Common myeloid progenitor, CD34-positive (primary cell): Measurements from ENCODE around the gene MYLIP.

ENCODE experiments used
- CTCF ChIA-PET: fragments of 350-600 bp; sonication (Branson Sonifier 250); formaldehyde crosslinking; loops from one replicate; lab custom pipeline; 2021; ENCODE audit warnings: antibody characterized with exemption; lab: Charles Lee
- POLR2A ChIA-PET: fragments of 350-600 bp; sonication (Branson Sonifier 250); formaldehyde crosslinking; loops from one replicate; lab custom pipeline; 2021; ENCODE audit warnings: antibody characterized with exemption; lab: Charles Lee
- DNase-seq, 3 donors: peaks; one replicate each; pipeline versions ENCODE4 v3.0.0 to v3.0.0-alpha.2; 2013
- H3K27ac ChIP-seq, 2 experiments: 1 replicate in 1 of 2; 2 replicates in 1 of 2; pipeline ENCODE4 v1.7.0; 2013; ENCODE audit warnings: inconsistent platforms in 2 of 2, low read length in 2 of 2, mild to moderate bottlenecking in 2 of 2, low read depth in 1 of 2, moderate library complexity in 1 of 2; ENCODE audit not compliant: severe bottlenecking in 2 of 2, insufficient read depth in 1 of 2, poor library complexity in 1 of 2
- H3K27me3 ChIP-seq, 5 experiments: replicated peaks in 2 of 5; 1 replicate in 3 of 5; 2 replicates in 2 of 5; pipeline versions ENCODE4 v1.6.1 to v1.7.0; 2013; ENCODE audit warnings: low read length in 4 of 5, mild to moderate bottlenecking in 2 of 5, moderate library complexity in 2 of 5, inconsistent platforms in 1 of 5; ENCODE audit not compliant: insufficient read depth in 5 of 5, control insufficient read depth in 4 of 5
- H3K36me3 ChIP-seq, 4 experiments: 1 replicate in 2 of 4; 2 replicates in 2 of 4; pipeline versions ENCODE4 v1.6.1 to v1.7.0; 2013; ENCODE audit warnings: low read length in 3 of 4, control low read depth in 1 of 4, mild to moderate bottlenecking in 1 of 4; ENCODE audit not compliant: control insufficient read depth in 4 of 4, insufficient read depth in 4 of 4
- H3K4me1 ChIP-seq, 4 experiments: 1 replicate in 3 of 4; 2 replicates in 1 of 4; pipeline versions ENCODE4 v1.6.1 to v1.7.1; 2013; ENCODE audit warnings: low read length in 3 of 4, mild to moderate bottlenecking in 3 of 4, control low read depth in 1 of 4, inconsistent platforms in 1 of 4, moderate library complexity in 1 of 4; ENCODE audit not compliant: control insufficient read depth in 4 of 4, insufficient read depth in 4 of 4; ENCODE audit errors: control extremely low read depth in 1 of 4
- H3K4me3 ChIP-seq, 7 experiments: 1 replicate in 4 of 7; 2 replicates in 3 of 7; pipeline versions ENCODE4 v1.5.1 to v1.7.0; 2013; ENCODE audit warnings: mild to moderate bottlenecking in 7 of 7, low read length in 6 of 7, moderate library complexity in 6 of 7, inconsistent platforms in 2 of 7, low read depth in 2 of 7, control low read depth in 1 of 7; ENCODE audit not compliant: insufficient read depth in 4 of 7, control insufficient read depth in 1 of 7; ENCODE audit errors: extremely low read depth in 1 of 7
- H3K9me3 ChIP-seq, 5 experiments: 1 replicate in 4 of 5; 2 replicates in 1 of 5; pipeline versions ENCODE4 v1.6.1 to v1.7.1; 2013; ENCODE audit warnings: low read length in 4 of 5, mild to moderate bottlenecking in 2 of 5, inconsistent platforms in 1 of 5, low read depth in 1 of 5, moderate library complexity in 1 of 5; ENCODE audit not compliant: control insufficient read depth in 4 of 5, insufficient read depth in 2 of 5; ENCODE audit errors: control extremely low read depth in 1 of 5
- WGBS: methylation state at CpG from one replicate; pipeline ENCODE4 v1.1.5; 2013; ENCODE audit not compliant: insufficient coverage; 5-methylcytosine and 5-hydroxymethylcytosine counted together

MYLIP gene

GRCh38 chr6:16130437-16130891, 1.6 kb downstream of the MYLIP start:
- 23% methylated on average over 8 of the region's 8 CpGs for WGBS
- Histone ChIP-seq H3K4me1 (peaks cover 25 to 48% (median 43%) of the 10 kb centered on the region in 4 experiments), H3K27ac (peak overlapping the region; percentile 4 to 83), H3K9me3 (no peaks in the 10 kb centered on the region), H3K4me3 (peak overlapping the region in 6 of 7 experiments; percentile 73 to 97 (median 88)), H3K36me3 (peaks cover 0 to 18% (median under 1%) of the 10 kb centered on the region in 4 experiments), H3K27me3 (no peaks in the 10 kb centered on the region)
- POLR2A ChIA-PET, result interaction anchor here (1.1 to 2.2 kb wide), 3 partner anchors 49 to 468 kb away, joined by 4 to 7 read pairs (median 6); partner anchors contain the start of gene DTNBP1
- CTCF ChIA-PET, result interaction anchor here (1.0 to 2.2 kb wide), 6 partner anchors 9 to 439 kb away, joined by 3 to 9 read pairs (median 4); no protein-coding TSS in a partner anchor
- DNase-seq, result peak in 2 of 3 donors; percentile 10 to 11

- POLR2A ChIA-PET, result interaction anchor here (1.1 to 2.2 kb wide), 2 partner anchors 49 to 468 kb away, joined by 4 to 6 read pairs; partner anchors contain the start of gene DTNBP1
- peaks cover 0 to 18% (median under 1%) of the 10 kb centered on the region in 4 experiments for H3K36me3 ChIP-seq
- CTCF ChIA-PET, result interaction anchor here (1.0 to 2.2 kb wide), 6 partner anchors 10 to 440 kb away, joined by 3 to 9 read pairs (median 4); no protein-coding TSS in a partner anchor
Observed at GRCh38 chr6:16130932-16131387, 2.1 kb downstream of the MYLIP start.

GRCh38 chr6:16132909-16133308, 4.0 kb downstream of the MYLIP start:
- CTCF ChIA-PET, result interaction anchor here (1.3 to 1.6 kb wide), 4 partner anchors 10 to 432 kb away, joined by 4 to 5 read pairs (median 5); no protein-coding TSS in a partner anchor
- DNase-seq, result no peak
- no peaks in the 10 kb centered on the region for H3K9me3 ChIP-seq
- H3K36me3 ChIP-seq, result peaks cover 0 to 18% (median under 1%) of the 10 kb centered on the region in 4 experiments
- POLR2A ChIA-PET, result no interaction called here
- H3K27ac ChIP-seq, result no peak overlapping the region
- H3K4me1 ChIP-seq, result peaks cover 35 to 64% (median 55%) of the 10 kb centered on the region in 4 experiments
- H3K27me3 ChIP-seq, result no peaks in the 10 kb centered on the region
- H3K4me3 ChIP-seq, result peak overlapping the region in 3 of 7 experiments; percentile 9 to 36 (median 21)

More at GRCh38 chr6:16130932-16131387, 2.1 kb downstream of the MYLIP start:
- peak overlapping the region; percentile 22 to 83 for H3K27ac ChIP-seq
- H3K9me3 ChIP-seq, result no peaks in the 10 kb centered on the region
- peak; percentile 84 to 94 (median 92) for DNase-seq
- WGBS, result 0% methylated on average over 1 of the region's 3 CpGs
- H3K27me3 ChIP-seq, result no peaks in the 10 kb centered on the region
- H3K4me3 ChIP-seq, result peak overlapping the region in 6 of 7 experiments; percentile 73 to 97 (median 88)
- H3K4me1 ChIP-seq, result peaks cover 25 to 48% (median 43%) of the 10 kb centered on the region in 4 experiments

- POLR2A ChIA-PET, result no interaction called here
- H3K4me1 ChIP-seq, result peaks cover 35 to 62% (median 53%) of the 10 kb centered on the region in 4 experiments
- H3K4me3 ChIP-seq, result no peak overlapping the region
- H3K27me3 ChIP-seq, result no peaks in the 10 kb centered on the region
- no peak overlapping the region for H3K27ac ChIP-seq
- H3K36me3 ChIP-seq, result peaks cover 0 to 22% (median 2%) of the 10 kb centered on the region in 4 experiments
- 50% methylated on average over 1 of the region's 1 CpG for WGBS
- no peak for DNase-seq
- CTCF ChIA-PET, result interaction anchor here (1.5 to 1.6 kb wide), 2 partner anchors 49 to 433 kb away, joined by 4 to 5 read pairs; no protein-coding TSS in a partner anchor
- H3K9me3 ChIP-seq, result no peaks in the 10 kb centered on the region
Observed at GRCh38 chr6:16134430-16134829, 5.5 kb downstream of the MYLIP start.

GRCh38 chr6:16135066-16135465, 6.2 kb downstream of the MYLIP start:
- peaks cover 34 to 58% (median 48%) of the 10 kb centered on the region in 4 experiments for H3K4me1 ChIP-seq
- H3K27ac ChIP-seq, result no peak overlapping the region
- ChIA-PET CTCF (no interaction called here), POLR2A (no interaction called here)
- no peaks in the 10 kb centered on the region for H3K27me3 ChIP-seq
- peaks cover 0 to 25% (median 2%) of the 10 kb centered on the region in 4 experiments for H3K36me3 ChIP-seq
- no peak overlapping the region for H3K4me3 ChIP-seq
- H3K9me3 ChIP-seq, result no peaks in the 10 kb centered on the region
- DNase-seq, result no peak

- no CpG with 5 or more reads among the region's 3 CpGs for WGBS
- ChIA-PET CTCF (interaction anchor here (0.9 to 2.4 kb wide), 5 partner anchors 10 to 437 kb away, joined by 3 to 7 read pairs (median 5); no protein-coding TSS in a partner anchor), POLR2A (interaction anchor here (0.9 to 2.3 kb wide), 2 partner anchors 7 to 10 kb away, joined by 3 to 10 read pairs; partner anchors contain the start of gene MYLIP)
- H3K36me3 ChIP-seq, result peaks cover 2 to 31% (median 7%) of the 10 kb centered on the region in 4 experiments
- no peaks in the 10 kb centered on the region for H3K9me3 ChIP-seq
- peaks cover 28 to 50% (median 38%) of the 10 kb centered on the region in 4 experiments for H3K4me1 ChIP-seq
- no peak overlapping the region for H3K27ac ChIP-seq
- H3K27me3 ChIP-seq, result no peaks in the 10 kb centered on the region
- DNase-seq, result peak in 1 of 3 donors; percentile 14
- no peak overlapping the region for H3K4me3 ChIP-seq
Observed at GRCh38 chr6:16136091-16136490, 7.2 kb downstream of the MYLIP start.
